DOHH2 (cell line): ENCODE results near the gene SLC25A23.

Experiments
- H3F3A ChIP-seq: fragments of 200-600 bp; sonication (generic), shearing (Covaris generic); 2 replicates; pipeline ENCODE4 v1.6.0; 2016; ENCODE audit warnings: antibody characterized with exemption, mild to moderate bottlenecking; ENCODE audit not compliant: control insufficient read depth, insufficient read depth
- H3K27ac ChIP-seq: fragments of 200-600 bp; sonication (generic); 2 replicates; pipeline ENCODE4 v1.5.1; 2014; ENCODE audit warnings: low read depth, mild to moderate bottlenecking, low read length, moderate library complexity
- H3K27me3 ChIP-seq: fragments of 200-600 bp; sonication (generic); 2 replicates; pipeline ENCODE4 v1.6.1; 2014; ENCODE audit warnings: mild to moderate bottlenecking, low read length, mixed read lengths; ENCODE audit not compliant: control insufficient read depth
- H3K36me3 ChIP-seq: fragments of 200-600 bp; sonication (generic); 2 replicates; pipeline ENCODE4 v1.6.1; 2014; ENCODE audit warnings: mild to moderate bottlenecking, low read length, moderate library complexity, mixed read lengths; ENCODE audit not compliant: control insufficient read depth
- H3K4me1 ChIP-seq: fragments of 200-600 bp; sonication (generic); 2 replicates; pipeline ENCODE4 v1.6.1; 2014; ENCODE audit warnings: mild to moderate bottlenecking, low read length, mixed read lengths; ENCODE audit not compliant: control insufficient read depth
- H3K4me2 ChIP-seq: fragments of 200-600 bp; sonication (generic); 2 replicates; pipeline ENCODE4 v1.6.0; 2014; ENCODE audit warnings: mild to moderate bottlenecking, low read length, moderate library complexity
- H3K4me3 ChIP-seq: fragments of 200-600 bp; sonication (generic); 2 replicates; pipeline ENCODE4 v1.5.1; 2014; ENCODE audit warnings: mild to moderate bottlenecking, low read length, mixed read lengths
- H3K79me2 ChIP-seq: fragments of 200-600 bp; sonication (generic); 2 replicates; pipeline ENCODE4 v1.6.1; 2014; ENCODE audit warnings: mild to moderate bottlenecking, low read length, mixed read lengths; ENCODE audit not compliant: control insufficient read depth
- H3K9me2 ChIP-seq: fragments of 200-600 bp; sonication (generic); replicated peaks from 2 replicates; pipeline ENCODE4 v1.6.1; 2014; ENCODE audit warnings: mild to moderate bottlenecking, low read length, mixed read lengths; ENCODE audit not compliant: control insufficient read depth
- H3K9me3 ChIP-seq: fragments of 200-600 bp; sonication (generic); 2 replicates; pipeline ENCODE4 v1.6.1; 2014; ENCODE audit warnings: antibody characterized with exemption, low read length, mixed read lengths; ENCODE audit not compliant: control insufficient read depth, insufficient read depth
- H4K20me1 ChIP-seq: fragments of 200-600 bp; sonication (generic); 2 replicates; pipeline ENCODE4 v1.6.0; 2014; ENCODE audit warnings: low read depth, mild to moderate bottlenecking, antibody characterized with exemption, low read length, moderate library complexity; ENCODE audit not compliant: control insufficient read depth, insufficient read depth
- CTCF ChIP-seq: fragments of 200-600 bp; sonication (generic); IDR thresholded peaks from one replicate; pipeline ENCODE4 v1.5.1; 2014; ENCODE audit warnings: antibody characterized with exemption, mild to moderate bottlenecking, low read depth, low read length; ENCODE audit not compliant: poor library complexity, severe bottlenecking
- EZH2phosphoT487 ChIP-seq: fragments of 200-600 bp; sonication (generic); IDR thresholded peaks from 2 replicates; pipeline ENCODE4 v1.6.1; 2017; ENCODE audit warnings: borderline replicate concordance, mild to moderate bottlenecking, antibody characterized with exemption, low read length, moderate library complexity, mixed read lengths

The SLC25A23 gene

GRCh38 chr19:6464070-6464873 lies 4.7 kb upstream of the SLC25A23 start, which contains the start of gene CRB3:
Gene CRB3, plus strand, starts transcription at chr19:6464271. Its CDS starts 431 bp downstream, at chr19:6464702.
- no peak within 1 kb of the TSS for H3K4me3 ChIP-seq
- H3K36me3 ChIP-seq: no peaks in the 10 kb centered on the region
- H3K27me3 ChIP-seq: no peaks in the 10 kb centered on the region
- no peaks in the 10 kb centered on the region for H4K20me1 ChIP-seq
- H3K4me2 ChIP-seq: no peak within 1 kb of the TSS
- no peaks in the 10 kb centered on the region for H3K9me3 ChIP-seq
- no peak within 1 kb of the TSS for H3K27ac ChIP-seq
- H3F3A ChIP-seq: no peaks in the 10 kb centered on the region
- peaks cover 3% of the 10 kb centered on the region for H3K79me2 ChIP-seq
- H3K9me2 ChIP-seq: no peaks in the 10 kb centered on the region
- no peaks in the 10 kb centered on the region for H3K4me1 ChIP-seq
- TF ChIP-seq CTCF (no peak), EZH2phosphoT487 (no peak)

- H3K4me1 ChIP-seq: peaks cover 15% of the 10 kb centered on the region
- no peaks in the 10 kb centered on the region for H3K9me2 ChIP-seq
- peak overlapping the region; percentile 91 for H3K4me2 ChIP-seq
- peak overlapping the region; percentile 68 for H3K27ac ChIP-seq
- H3K4me3 ChIP-seq: peak overlapping the region; percentile 87
- no peaks in the 10 kb centered on the region for H3F3A ChIP-seq
- H3K9me3 ChIP-seq: no peaks in the 10 kb centered on the region
- no peaks in the 10 kb centered on the region for H3K27me3 ChIP-seq
- TF ChIP-seq EZH2phosphoT487 (no peak), CTCF (peak; percentile 64)
- H3K79me2 ChIP-seq: peaks cover 22% of the 10 kb centered on the region
- H4K20me1 ChIP-seq: no peaks in the 10 kb centered on the region
- H3K36me3 ChIP-seq: peaks cover 25% of the 10 kb centered on the region
These were observed 700 bp upstream of the SLC25A23 start for GRCh38 chr19:6460099-6460884.

- Histone ChIP-seq H4K20me1 (no peaks in the 10 kb centered on the region), H3K9me3 (peaks cover 13% of the 10 kb centered on the region), H3K27me3 (no peaks in the 10 kb centered on the region), H3K27ac (peak overlapping the region; percentile 53), H3K4me3 (peak overlapping the region; percentile 87), H3K36me3 (peaks cover 40% of the 10 kb centered on the region), H3K79me2 (peaks cover 22% of the 10 kb centered on the region), H3K4me2 (peak overlapping the region; percentile 91), H3K4me1 (peaks cover 15% of the 10 kb centered on the region), H3K9me2 (no peaks in the 10 kb centered on the region), H3F3A (no peaks in the 10 kb centered on the region)
- TF ChIP-seq EZH2phosphoT487 (no peak), CTCF (no peak)
These were observed 814 bp downstream of the SLC25A23 start for GRCh38 chr19:6458695-6459261.
